Upper lobe of left lung (tissue), 4 donors: ENCODE results near the gene WDR48.

Experiments used
- EP300 ChIP-seq, 4 donors: sonication (generic); formaldehyde crosslinking; IDR thresholded peaks; one replicate each; pipeline ENCODE4 v1.5.1; 2017; ENCODE audit warnings: antibody characterized with exemption in 4 of 4, control low read depth in 2 of 4
- POLR2AphosphoS5 ChIP-seq, 2 donors: sonication (generic); formaldehyde crosslinking; IDR thresholded peaks; one replicate each; pipeline ENCODE4 v1.5.1; 2017; ENCODE audit warnings: antibody characterized with exemption in 2 of 2
- TF ChIP-seq, protein P1 (sequence below), 6 experiments: fragments of 450-650 bp in 4 of 6; fragments of 200-600 bp in 2 of 6; sonication (generic) in 2 of 6; IDR thresholded peaks; one replicate each; pipeline ENCODE4 v1.5.1; 2016 to 2019; ENCODE audit warnings: antibody characterized with exemption in 6 of 6

DNA sequence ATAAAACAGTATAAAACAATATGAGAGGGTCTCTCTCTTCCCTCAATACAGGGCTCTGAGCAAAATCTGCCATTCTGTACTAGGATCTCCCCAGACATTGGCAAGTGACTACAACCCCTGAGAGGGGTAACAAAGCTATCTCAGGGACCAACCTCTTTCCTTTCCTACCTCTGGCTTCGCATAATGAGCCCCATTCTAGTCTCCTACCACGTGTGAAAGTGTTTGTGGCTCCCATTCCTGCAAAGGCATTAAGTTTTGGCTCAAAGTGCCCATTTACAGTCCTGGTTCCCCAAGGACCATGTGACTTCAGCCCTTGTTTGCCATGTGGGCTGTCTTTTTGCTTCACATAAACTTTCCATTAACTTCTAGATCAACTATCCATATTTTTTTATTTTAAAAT is 46.5 kb upstream of the WDR48 start:
- TF ChIP-seq, protein P1, sequence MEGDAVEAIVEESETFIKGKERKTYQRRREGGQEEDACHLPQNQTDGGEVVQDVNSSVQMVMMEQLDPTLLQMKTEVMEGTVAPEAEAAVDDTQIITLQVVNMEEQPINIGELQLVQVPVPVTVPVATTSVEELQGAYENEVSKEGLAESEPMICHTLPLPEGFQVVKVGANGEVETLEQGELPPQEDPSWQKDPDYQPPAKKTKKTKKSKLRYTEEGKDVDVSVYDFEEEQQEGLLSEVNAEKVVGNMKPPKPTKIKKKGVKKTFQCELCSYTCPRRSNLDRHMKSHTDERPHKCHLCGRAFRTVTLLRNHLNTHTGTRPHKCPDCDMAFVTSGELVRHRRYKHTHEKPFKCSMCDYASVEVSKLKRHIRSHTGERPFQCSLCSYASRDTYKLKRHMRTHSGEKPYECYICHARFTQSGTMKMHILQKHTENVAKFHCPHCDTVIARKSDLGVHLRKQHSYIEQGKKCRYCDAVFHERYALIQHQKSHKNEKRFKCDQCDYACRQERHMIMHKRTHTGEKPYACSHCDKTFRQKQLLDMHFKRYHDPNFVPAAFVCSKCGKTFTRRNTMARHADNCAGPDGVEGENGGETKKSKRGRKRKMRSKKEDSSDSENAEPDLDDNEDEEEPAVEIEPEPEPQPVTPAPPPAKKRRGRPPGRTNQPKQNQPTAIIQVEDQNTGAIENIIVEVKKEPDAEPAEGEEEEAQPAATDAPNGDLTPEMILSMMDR (IDR thresholded peaks at IDR 0.05): no peak
- TF ChIP-seq POLR2AphosphoS5 (IDR thresholded peaks at IDR 0.05): no peak
- no peak for TF ChIP-seq EP300 (IDR thresholded peaks at IDR 0.05)
